Trophoblast cell (in vitro differentiated cells and primary cell): ENCODE data around the gene SDCCAG8.

Experiments
- DNase-seq, 2 donors: peaks; one replicate each; pipeline ENCODE4 v3.0.0-alpha.2; 2016
- H2AFZ ChIP-seq: 2 replicates; pipeline ENCODE4 v1.6.1; 2013; ENCODE audit warnings: low read length, moderate library complexity, mild to moderate bottlenecking; ENCODE audit not compliant: insufficient read depth, poor library complexity
- H2AK5ac ChIP-seq: 2 replicates; pipeline ENCODE4 v1.6.1; 2013; ENCODE audit warnings: mild to moderate bottlenecking, low read length
- H2BK120ac ChIP-seq: 2 replicates; pipeline ENCODE4 v1.6.1; 2013; ENCODE audit warnings: low read length, mild to moderate bottlenecking, moderate library complexity; ENCODE audit not compliant: insufficient read depth, poor library complexity
- H2BK12ac ChIP-seq: 2 replicates; pipeline ENCODE4 v1.6.1; 2013; ENCODE audit warnings: mild to moderate bottlenecking, low read length, moderate library complexity
- H2BK5ac ChIP-seq: 2 replicates; pipeline ENCODE4 v1.6.1; 2013; ENCODE audit warnings: low read length, low read depth, moderate library complexity, mild to moderate bottlenecking; ENCODE audit not compliant: poor library complexity
- H3K14ac ChIP-seq: 2 replicates; pipeline ENCODE4 v1.6.1; 2013; ENCODE audit warnings: mild to moderate bottlenecking, low read length
- H3K18ac ChIP-seq: 2 replicates; pipeline ENCODE4 v1.6.1; 2013; ENCODE audit warnings: mild to moderate bottlenecking, low read length
- H3K23ac ChIP-seq: 2 replicates; pipeline ENCODE4 v1.6.1; 2013; ENCODE audit warnings: low read length
- H3K27ac ChIP-seq: 2 replicates; pipeline ENCODE4 v1.5.1; 2013; ENCODE audit warnings: low read depth, mild to moderate bottlenecking, inconsistent platforms, low read length, moderate library complexity
- H3K27me3 ChIP-seq: 2 replicates; pipeline ENCODE4 v1.6.1; 2013; ENCODE audit warnings: inconsistent platforms, mild to moderate bottlenecking, low read length, moderate library complexity; ENCODE audit not compliant: insufficient read depth
- H3K36me3 ChIP-seq, 2 experiments: 1 replicate in 1 of 2; 2 replicates in 1 of 2; pipeline ENCODE4 v1.6.1; 2013; ENCODE audit warnings: low read length in 2 of 2, mild to moderate bottlenecking in 2 of 2, moderate library complexity in 1 of 2; ENCODE audit not compliant: insufficient read depth in 2 of 2, control insufficient read depth in 1 of 2
- H3K4ac ChIP-seq: 2 replicates; pipeline ENCODE4 v1.6.1; 2013; ENCODE audit warnings: low read depth, mild to moderate bottlenecking, low read length, moderate library complexity
- H3K4me1 ChIP-seq, 2 experiments: 1 replicate in 1 of 2; 2 replicates in 1 of 2; pipeline ENCODE4 v1.6.1; 2013; ENCODE audit warnings: low read length in 2 of 2, mild to moderate bottlenecking in 2 of 2, moderate library complexity in 1 of 2; ENCODE audit not compliant: insufficient read depth in 2 of 2, control insufficient read depth in 1 of 2
- H3K4me2 ChIP-seq: 2 replicates; pipeline ENCODE4 v1.6.1; 2013; ENCODE audit warnings: inconsistent platforms, mild to moderate bottlenecking, low read length, moderate library complexity
- H3K4me3 ChIP-seq: 2 replicates; pipeline ENCODE4 v1.5.1; 2013; ENCODE audit warnings: mild to moderate bottlenecking, low read depth, low read length, inconsistent platforms
- H3K79me1 ChIP-seq: one replicate; pipeline ENCODE4 v1.6.1; 2013; ENCODE audit warnings: low read length
- H3K79me2 ChIP-seq: 2 replicates; pipeline ENCODE4 v1.6.1; 2013; ENCODE audit warnings: low read length, mild to moderate bottlenecking; ENCODE audit not compliant: control insufficient read depth, insufficient read depth, poor library complexity
- H3K9ac ChIP-seq: 2 replicates; pipeline ENCODE4 v1.6.1; 2013; ENCODE audit warnings: mild to moderate bottlenecking, low read length
- H3K9me3 ChIP-seq: 2 replicates; pipeline ENCODE4 v1.6.1; 2013; ENCODE audit warnings: low read depth, mild to moderate bottlenecking, control low read depth, inconsistent platforms, low read length; ENCODE audit not compliant: insufficient read depth
- H4K12ac ChIP-seq: 2 replicates; pipeline ENCODE4 v1.6.1; 2013; ENCODE audit warnings: low read depth, mild to moderate bottlenecking, low read length, moderate library complexity
- H4K8ac ChIP-seq: 2 replicates; pipeline ENCODE4 v1.6.1; 2013; ENCODE audit warnings: low read depth, mild to moderate bottlenecking, low read length, moderate library complexity
- H4K91ac ChIP-seq: one replicate; pipeline ENCODE4 v1.6.1; 2013; ENCODE audit warnings: low read depth, mild to moderate bottlenecking, low read length, moderate library complexity
- WGBS: extraction: QIAGEN DNeasy Blood & Tissue Kit; methylation state at CpG from one replicate; pipeline ENCODE4 v1.1.7; 2013; ENCODE audit warnings: missing lambda C conversion rate; ENCODE audit not compliant: insufficient read length, insufficient coverage; ENCODE audit errors: extremely low coverage; 5-methylcytosine and 5-hydroxymethylcytosine counted together

SDCCAG8 gene

GRCh38 chr1:243253926-243254232 is 2.0 kb upstream of the SDCCAG8 start:
- H3K27ac ChIP-seq: no peak overlapping the region
- H2BK12ac ChIP-seq: no peak overlapping the region
- no peak for DNase-seq
- no peak overlapping the region for H4K12ac ChIP-seq
- peaks cover 15% of the 10 kb centered on the region for H3K79me1 ChIP-seq
- H2AK5ac ChIP-seq: no peak overlapping the region
- H3K9me3 ChIP-seq: peaks cover 1% of the 10 kb centered on the region
- peaks cover 11% of the 10 kb centered on the region for H3K79me2 ChIP-seq
- no peak overlapping the region for H4K91ac ChIP-seq
- no peak overlapping the region for H2BK5ac ChIP-seq
- no peak overlapping the region for H4K8ac ChIP-seq
- no peaks in the 10 kb centered on the region for H3K4me1 ChIP-seq
- H3K14ac ChIP-seq: no peak overlapping the region
- no peak overlapping the region for H3K4me3 ChIP-seq
- H3K27me3 ChIP-seq: no peaks in the 10 kb centered on the region
- H3K4me2 ChIP-seq: peak overlapping the region; percentile 66
- peak overlapping the region; percentile 46 for H3K9ac ChIP-seq
- no peak overlapping the region for H3K18ac ChIP-seq
- H2AFZ ChIP-seq: no peak overlapping the region
- H3K4ac ChIP-seq: no peak overlapping the region
- no peak overlapping the region for H2BK120ac ChIP-seq
- no peak overlapping the region for H3K23ac ChIP-seq
- no CpG with 5 or more reads among the region's 4 CpGs for WGBS
- H3K36me3 ChIP-seq: no peaks in the 10 kb centered on the region

GRCh38 chr1:243254233-243254926 is 1.5 kb upstream of the SDCCAG8 start:
- Histone ChIP-seq H3K27me3 (no peaks in the 10 kb centered on the region), H3K4me3 (peak overlapping the region; percentile 100), H3K18ac (peak overlapping the region; percentile 97), H2BK120ac (peak overlapping the region; percentile 93), H3K4me1 (no peaks in the 10 kb centered on the region), H3K14ac (peak overlapping the region; percentile 89), H2AK5ac (peak overlapping the region; percentile 30), H3K9ac (peak overlapping the region; percentile 96), H2BK12ac (no peak overlapping the region), H4K91ac (peak overlapping the region; percentile 89), H3K23ac (no peak overlapping the region), H3K36me3 (peaks cover 0 to under 1% of the 10 kb centered on the region in 2 experiments), H3K4ac (peak overlapping the region; percentile 75), H4K8ac (peak overlapping the region; percentile 92), H2BK5ac (peak overlapping the region; percentile 86), H4K12ac (peak overlapping the region; percentile 98), H3K4me2 (peak overlapping the region; percentile 73), H3K79me2 (peaks cover 10% of the 10 kb centered on the region), H3K27ac (peak overlapping the region; percentile 96), H3K79me1 (peaks cover 15% of the 10 kb centered on the region), H3K9me3 (peaks cover 1% of the 10 kb centered on the region), H2AFZ (peak overlapping the region; percentile 98)
- WGBS: no CpG with 5 or more reads among the region's 50 CpGs
- DNase-seq: peak; percentile 24 to 60

- peak within 1 kb of the TSS; percentile 91 for H2BK5ac ChIP-seq
- DNase-seq: peak; percentile 97 to 99
- peaks cover 0 to 3% of the 10 kb centered on the region in 2 experiments for H3K36me3 ChIP-seq
- peak within 1 kb of the TSS; percentile 97 for H3K18ac ChIP-seq
- H3K27me3 ChIP-seq: no peaks in the 10 kb centered on the region
- peaks cover 15% of the 10 kb centered on the region for H3K79me1 ChIP-seq
- H3K79me2 ChIP-seq: peaks cover 7% of the 10 kb centered on the region
- peak within 1 kb of the TSS; percentile 64 for H2AK5ac ChIP-seq
- H3K4ac ChIP-seq: peak within 1 kb of the TSS; percentile 83
- H4K91ac ChIP-seq: peak within 1 kb of the TSS; percentile 89
- peak within 1 kb of the TSS; percentile 98 for H4K12ac ChIP-seq
- H3K23ac ChIP-seq: no peak within 1 kb of the TSS
- no CpG with 5 or more reads among the region's 74 CpGs for WGBS
- H2BK12ac ChIP-seq: no peak within 1 kb of the TSS
- peak within 1 kb of the TSS; percentile 89 for H3K14ac ChIP-seq
- H2BK120ac ChIP-seq: peak within 1 kb of the TSS; percentile 93
- H3K27ac ChIP-seq: peak within 1 kb of the TSS; percentile 96
- peak within 1 kb of the TSS; percentile 98 for H3K9ac ChIP-seq
- peaks cover 1% of the 10 kb centered on the region for H3K9me3 ChIP-seq
- peak within 1 kb of the TSS; percentile 100 for H3K4me3 ChIP-seq
- no peaks in the 10 kb centered on the region for H3K4me1 ChIP-seq
- H2AFZ ChIP-seq: peak within 1 kb of the TSS; percentile 98
- peak within 1 kb of the TSS; percentile 88 for H3K4me2 ChIP-seq
- peak within 1 kb of the TSS; percentile 92 for H4K8ac ChIP-seq
Measured at GRCh38 chr1:243254927-243255790, 682 bp upstream of the SDCCAG8 start, which contains the start of gene CEP170. CEP170 (minus strand) TSS chr1:243255281; CDS start chr1:243225280, 30,001 bp downstream.

GRCh38 chr1:243256590-243256989 is 749 bp downstream of the SDCCAG8 start:
- Histone ChIP-seq H3K79me1 (peaks cover 15% of the 10 kb centered on the region), H3K4me3 (no peak overlapping the region), H3K4me2 (peak overlapping the region; percentile 88), H4K91ac (no peak overlapping the region), H3K27ac (no peak overlapping the region), H2BK120ac (no peak overlapping the region), H2BK12ac (no peak overlapping the region), H3K4ac (peak overlapping the region; percentile 86), H4K8ac (no peak overlapping the region), H3K14ac (no peak overlapping the region), H3K23ac (no peak overlapping the region), H3K4me1 (no peaks in the 10 kb centered on the region), H3K27me3 (no peaks in the 10 kb centered on the region), H3K36me3 (peaks cover 0 to 3% of the 10 kb centered on the region in 2 experiments), H3K9ac (peak overlapping the region; percentile 45), H3K79me2 (peaks cover 7% of the 10 kb centered on the region), H2AFZ (no peak overlapping the region), H2BK5ac (no peak overlapping the region), H3K18ac (no peak overlapping the region), H3K9me3 (peaks cover 1% of the 10 kb centered on the region), H4K12ac (no peak overlapping the region), H2AK5ac (no peak overlapping the region)
- WGBS: no CpG with 5 or more reads among the region's 2 CpGs
- DNase-seq: no peak
